Breast epithelium (tissue), 3 donors: ENCODE measurements around the gene RPS5.

Source experiments
- POLR2A ChIP-seq: fragments of 450-650 bp; IDR thresholded peaks from one replicate; pipeline ENCODE4 v1.6.1; 2016; ENCODE audit warnings: antibody characterized with exemption, mild to moderate bottlenecking, moderate library complexity
- TF ChIP-seq, protein P1 (sequence below), 3 donors: fragments of 450-650 bp; IDR thresholded peaks; one replicate each; pipeline ENCODE4 v1.5.1; 2016 to 2017; ENCODE audit warnings: antibody characterized with exemption in 3 of 3, mild to moderate bottlenecking in 3 of 3, moderate library complexity in 3 of 3

DNA sequence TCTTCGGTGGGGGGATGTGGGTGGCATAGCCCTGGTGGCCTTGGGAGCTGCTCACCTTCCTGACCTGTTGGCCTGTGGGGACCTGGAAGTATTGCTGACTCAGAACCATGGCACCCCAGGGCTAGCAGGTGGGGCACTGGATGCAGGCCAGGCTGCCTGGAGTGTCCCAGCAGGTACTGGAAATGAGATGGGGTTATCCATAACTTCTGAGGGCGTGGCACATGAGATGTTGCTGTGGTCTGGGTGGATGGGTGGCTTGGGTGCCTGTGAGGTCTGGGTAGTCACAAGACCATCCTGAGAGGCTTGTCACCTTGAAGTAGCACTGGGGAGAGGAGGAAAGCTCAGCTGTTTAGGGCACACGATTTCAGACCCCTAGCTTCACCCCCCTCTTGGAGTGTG, 7.8 kb downstream of the RPS5 start:
- TF ChIP-seq, protein P1, sequence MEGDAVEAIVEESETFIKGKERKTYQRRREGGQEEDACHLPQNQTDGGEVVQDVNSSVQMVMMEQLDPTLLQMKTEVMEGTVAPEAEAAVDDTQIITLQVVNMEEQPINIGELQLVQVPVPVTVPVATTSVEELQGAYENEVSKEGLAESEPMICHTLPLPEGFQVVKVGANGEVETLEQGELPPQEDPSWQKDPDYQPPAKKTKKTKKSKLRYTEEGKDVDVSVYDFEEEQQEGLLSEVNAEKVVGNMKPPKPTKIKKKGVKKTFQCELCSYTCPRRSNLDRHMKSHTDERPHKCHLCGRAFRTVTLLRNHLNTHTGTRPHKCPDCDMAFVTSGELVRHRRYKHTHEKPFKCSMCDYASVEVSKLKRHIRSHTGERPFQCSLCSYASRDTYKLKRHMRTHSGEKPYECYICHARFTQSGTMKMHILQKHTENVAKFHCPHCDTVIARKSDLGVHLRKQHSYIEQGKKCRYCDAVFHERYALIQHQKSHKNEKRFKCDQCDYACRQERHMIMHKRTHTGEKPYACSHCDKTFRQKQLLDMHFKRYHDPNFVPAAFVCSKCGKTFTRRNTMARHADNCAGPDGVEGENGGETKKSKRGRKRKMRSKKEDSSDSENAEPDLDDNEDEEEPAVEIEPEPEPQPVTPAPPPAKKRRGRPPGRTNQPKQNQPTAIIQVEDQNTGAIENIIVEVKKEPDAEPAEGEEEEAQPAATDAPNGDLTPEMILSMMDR (IDR thresholded peaks at IDR 0.05) = no peak
- TF ChIP-seq POLR2A = no peak
